Keratinocyte (primary cell): Measurements from ENCODE around the gene GADD45B. TPM values are rescaled to one million over a fixed set of nuclear protein-coding genes. Genes with fewer than 3 reads are reported as not detected.

Experiments used
- DNase-seq: peaks from one replicate; pipeline ENCODE4 v3.0.0-alpha.2; 2011; ENCODE audit warnings: low read depth, missing footprints, low spot score
- FAIRE-seq: peaks from 2 replicates; lab custom pipeline; 2011; peaks lifted over from hg19 to GRCh38; lab: Jason Lieb, UNC
- H2AFZ ChIP-seq: 2 replicates; pipeline ENCODE4 v1.6.0; 2012; ENCODE audit warnings: low read length, control low read depth, inconsistent platforms; ENCODE audit not compliant: control insufficient read depth
- H3K27ac ChIP-seq: 2 replicates; pipeline ENCODE4 v1.5.1; 2011; ENCODE audit warnings: low read length; ENCODE audit not compliant: control insufficient read depth, insufficient read depth
- H3K27me3 ChIP-seq: 3 replicates; pipeline ENCODE4 v1.6.0; 2011; ENCODE audit warnings: low read length; ENCODE audit not compliant: control insufficient read depth, insufficient read depth; ENCODE audit errors: extremely low read depth
- H3K36me3 ChIP-seq, 2 experiments: 2 replicates in 1 of 2; 3 replicates in 1 of 2; pipeline ENCODE4 v1.5.1; 2011; ENCODE audit warnings: low read length in 2 of 2, mild to moderate bottlenecking in 1 of 2; ENCODE audit not compliant: control insufficient read depth in 2 of 2, insufficient read depth in 2 of 2; ENCODE audit errors: extremely low read depth in 1 of 2
- H3K4me1 ChIP-seq: 3 replicates; pipeline ENCODE4 v1.5.1; 2011; ENCODE audit warnings: low read length; ENCODE audit not compliant: control insufficient read depth, insufficient read depth; ENCODE audit errors: extremely low read depth
- H3K4me2 ChIP-seq: 3 replicates; pipeline ENCODE4 v1.6.0; 2011; ENCODE audit warnings: low read depth, low read length; ENCODE audit not compliant: control insufficient read depth, insufficient read depth; ENCODE audit errors: extremely low read depth
- H3K4me3 ChIP-seq, 3 experiments: fragments of 200-600 bp in 1 of 3; sonication (generic) in 1 of 3; 2 replicates in 2 of 3; 3 replicates in 1 of 3; pipeline ENCODE4 v1.5.1; 2011 to 2016; ENCODE audit warnings: low read length in 3 of 3, mild to moderate bottlenecking in 3 of 3, control low read depth in 2 of 3, inconsistent platforms in 1 of 3, low read depth in 1 of 3, mixed read lengths in 1 of 3, mixed run types in 1 of 3, moderate library complexity in 1 of 3; ENCODE audit not compliant: control insufficient read depth in 2 of 3, insufficient read depth in 2 of 3; ENCODE audit errors: extremely low read depth in 1 of 3
- H3K79me2 ChIP-seq: 2 replicates; pipeline ENCODE4 v1.6.0; 2012; ENCODE audit warnings: low read length; ENCODE audit not compliant: control insufficient read depth, insufficient read depth
- H3K9ac ChIP-seq: 3 replicates; pipeline ENCODE4 v1.6.0; 2011; ENCODE audit warnings: low read length; ENCODE audit not compliant: control insufficient read depth, insufficient read depth; ENCODE audit errors: extremely low read depth
- H3K9me1 ChIP-seq: 3 replicates; pipeline ENCODE4 v1.6.0; 2011; ENCODE audit warnings: low read length; ENCODE audit not compliant: control insufficient read depth, insufficient read depth; ENCODE audit errors: extremely low read depth
- H3K9me3 ChIP-seq: 2 replicates; pipeline ENCODE4 v1.5.1; 2012; ENCODE audit warnings: low read depth, low read length; ENCODE audit not compliant: control insufficient read depth
- H4K20me1 ChIP-seq: 3 replicates; pipeline ENCODE4 v1.6.0; 2011; ENCODE audit warnings: low read length; ENCODE audit not compliant: control insufficient read depth, insufficient read depth; ENCODE audit errors: extremely low read depth
- EZH2 ChIP-seq: IDR thresholded peaks from one replicate; pipeline ENCODE4 v1.6.1; 2012; ENCODE audit warnings: inconsistent platforms, mild to moderate bottlenecking, low read length, moderate library complexity
- dilution Hi-C: fragments of 300-500 bp; cut with MboI; formaldehyde crosslinking; loops from one replicate; pipeline ENCODE4 v1.7.0; 2020; ENCODE audit warnings: low sequenced_read_pairs; ENCODE audit not compliant: extremely low pct_ligation_motif_present
- polyA plus RNA-seq, 5 experiments: library from polyadenylated mRNA; depleted of rRNA in 3 of 5; stranded (reverse) in 3 of 5; stranded (forward) in 1 of 5; unstranded in 1 of 5; fragments of >200 nt; gene quantifications; 1 replicate in 1 of 5; 2 replicates in 3 of 5; 3 replicates in 1 of 5; pipeline versions ENCODE4 v1.2.1 to v1.2.3, GENCODE V29; 2011 to 2012; ENCODE audit warnings: missing spikeins in 2 of 5, low read depth in 1 of 5, low replicate concordance in 1 of 5
- TF ChIP-seq, protein P1 (sequence below), 3 experiments: IDR thresholded peaks in 1 of 3; conservative IDR thresholded peaks in 1 of 3; optimal IDR thresholded peaks in 1 of 3; 2 replicates in 2 of 3; 3 replicates in 1 of 3; pipeline versions ENCODE3 to v1.5.1; 2011; ENCODE audit warnings: low read length in 3 of 3, mild to moderate bottlenecking in 3 of 3, moderate library complexity in 2 of 3, control low read depth in 1 of 3, inconsistent platforms in 1 of 3; ENCODE audit not compliant: insufficient read depth in 2 of 3; ENCODE audit errors: extremely low read depth in 1 of 3

GADD45B gene
- polyA plus RNA-seq, 1 donor (not counting 4 experiments of a cell fraction or from before 2014, with no cell fraction given): 20.6 TPM

DNA sequence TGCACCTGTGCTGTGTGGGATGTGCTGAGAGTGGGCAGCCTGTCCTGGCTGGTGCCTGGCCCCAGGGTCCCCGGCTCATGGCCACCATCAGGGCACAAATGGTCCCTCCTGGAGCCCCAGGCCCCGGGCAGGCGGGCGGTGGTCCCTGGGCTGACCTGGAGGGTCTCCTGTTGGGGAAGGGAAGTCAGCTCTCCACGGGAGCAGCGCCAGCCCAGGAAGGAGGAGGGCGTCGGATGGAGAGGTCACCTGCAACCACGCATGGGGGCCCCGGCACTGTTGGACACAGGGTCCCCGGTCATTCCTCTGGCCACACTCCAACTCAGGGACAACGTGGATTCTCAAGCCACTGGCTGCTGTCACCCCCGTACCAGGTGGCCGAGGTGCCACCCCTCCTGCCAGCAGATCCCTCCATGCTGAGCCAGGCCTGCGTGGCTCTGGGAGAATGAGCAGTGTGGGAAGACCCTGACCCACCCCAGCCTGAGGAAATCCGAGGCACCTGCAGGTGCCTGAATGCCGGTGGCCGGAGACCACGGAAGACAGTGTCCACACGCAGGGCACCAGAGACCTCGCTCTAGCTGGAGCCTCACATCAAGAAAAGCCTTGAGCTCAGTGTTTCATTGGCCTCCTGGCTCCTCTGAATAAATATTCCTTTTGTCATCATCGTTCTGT is 32.7 kb upstream of the GADD45B start:
- TF ChIP-seq, protein P1, sequence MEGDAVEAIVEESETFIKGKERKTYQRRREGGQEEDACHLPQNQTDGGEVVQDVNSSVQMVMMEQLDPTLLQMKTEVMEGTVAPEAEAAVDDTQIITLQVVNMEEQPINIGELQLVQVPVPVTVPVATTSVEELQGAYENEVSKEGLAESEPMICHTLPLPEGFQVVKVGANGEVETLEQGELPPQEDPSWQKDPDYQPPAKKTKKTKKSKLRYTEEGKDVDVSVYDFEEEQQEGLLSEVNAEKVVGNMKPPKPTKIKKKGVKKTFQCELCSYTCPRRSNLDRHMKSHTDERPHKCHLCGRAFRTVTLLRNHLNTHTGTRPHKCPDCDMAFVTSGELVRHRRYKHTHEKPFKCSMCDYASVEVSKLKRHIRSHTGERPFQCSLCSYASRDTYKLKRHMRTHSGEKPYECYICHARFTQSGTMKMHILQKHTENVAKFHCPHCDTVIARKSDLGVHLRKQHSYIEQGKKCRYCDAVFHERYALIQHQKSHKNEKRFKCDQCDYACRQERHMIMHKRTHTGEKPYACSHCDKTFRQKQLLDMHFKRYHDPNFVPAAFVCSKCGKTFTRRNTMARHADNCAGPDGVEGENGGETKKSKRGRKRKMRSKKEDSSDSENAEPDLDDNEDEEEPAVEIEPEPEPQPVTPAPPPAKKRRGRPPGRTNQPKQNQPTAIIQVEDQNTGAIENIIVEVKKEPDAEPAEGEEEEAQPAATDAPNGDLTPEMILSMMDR (optimal IDR thresholded peaks at IDR 0.05 in 1 of 3, IDR thresholded peaks at IDR 0.05 in 1 of 3, conservative IDR thresholded peaks at IDR 0.05 in 1 of 3; ENCODE audit: extremely low read depth in 1 of 3, insufficient read depth in 2 of 3, low read length in 3 of 3): no peak
- no peak for TF ChIP-seq EZH2
- peaks cover 74% of the 10 kb centered on the region for H3K79me2 ChIP-seq

DNA sequence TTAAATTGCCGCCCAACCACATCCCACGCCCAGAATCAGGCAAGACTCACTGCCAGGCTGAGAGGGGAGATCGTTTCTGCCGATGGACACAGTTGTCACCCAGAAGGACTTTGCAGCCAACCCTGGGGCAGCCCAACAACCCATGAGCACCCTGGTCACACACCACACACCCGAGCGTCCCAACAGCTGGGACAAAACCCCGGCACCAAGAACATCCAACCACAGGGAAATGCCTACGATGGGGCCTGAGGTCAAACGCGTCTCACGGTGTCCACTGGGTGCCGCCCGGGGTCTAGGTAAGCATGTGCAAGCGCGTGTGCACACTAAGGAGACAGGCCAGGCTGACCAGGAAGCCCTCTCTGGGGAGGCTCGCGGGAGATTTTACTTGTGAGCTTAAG is 32.1 kb upstream of the GADD45B start:
- Histone ChIP-seq H3K9me1 (no peaks in the 10 kb centered on the region), H3K9me3 (no peaks in the 10 kb centered on the region), H3K9ac (no peak overlapping the region), H3K27ac (no peak overlapping the region), H3K27me3 (no peaks in the 10 kb centered on the region), H2AFZ (no peak overlapping the region), H3K4me2 (no peak overlapping the region), H3K36me3 (peaks cover 10 to 30% of the 10 kb centered on the region in 2 experiments), H4K20me1 (peaks cover 10% of the 10 kb centered on the region), H3K79me2 (peaks cover 74% of the 10 kb centered on the region), H3K4me1 (no peaks in the 10 kb centered on the region), H3K4me3 (no peak overlapping the region)
- dilution Hi-C loops: no loop called here
- FAIRE-seq (no peak), DNase-seq (no peak)
- TF ChIP-seq, protein P1 (optimal IDR thresholded peaks at IDR 0.05 in 1 of 3, IDR thresholded peaks at IDR 0.05 in 1 of 3, conservative IDR thresholded peaks at IDR 0.05 in 1 of 3; ENCODE audit: extremely low read depth in 1 of 3, insufficient read depth in 2 of 3, low read length in 3 of 3): no peak
- TF ChIP-seq EZH2: no peak

More for the DNA sequence above, 32.7 kb upstream of the GADD45B start:
- H3K9ac ChIP-seq: no peak overlapping the region
- H3K4me3 ChIP-seq: no peak overlapping the region
- H4K20me1 ChIP-seq: peaks cover 10% of the 10 kb centered on the region
- no peaks in the 10 kb centered on the region for H3K9me3 ChIP-seq
- no peaks in the 10 kb centered on the region for H3K27me3 ChIP-seq
- no peak overlapping the region for H3K4me2 ChIP-seq
- H3K36me3 ChIP-seq: peaks cover 10 to 34% of the 10 kb centered on the region in 2 experiments
- dilution Hi-C loops: no loop called here
- no peak for FAIRE-seq
- no peak overlapping the region for H2AFZ ChIP-seq
- DNase-seq: no peak
- H3K4me1 ChIP-seq: no peaks in the 10 kb centered on the region
- H3K27ac ChIP-seq: no peak overlapping the region
- H3K9me1 ChIP-seq: no peaks in the 10 kb centered on the region
